ENCODE results near the gene SGMS1. TPM values are rescaled to one million over a fixed set of nuclear protein-coding genes. Genes with fewer than 3 reads are reported as not detected.

The SGMS1 gene
- total RNA-seq, 1 experiment from 2014 or later: 20.4 TPM

- no peak overlapping the region for H2AK5ac ChIP-seq (ENCODE audit: insufficient read length, low read length)
- no peak overlapping the region for H3K4me3 Mint-ChIP-seq
- H3K18ac ChIP-seq (ENCODE audit: insufficient read length, low read depth, low read length): no peak overlapping the region
- H3K4me1 Mint-ChIP-seq: no peaks in the 10 kb centered on the region
- no peak overlapping the region for H3K9ac ChIP-seq (ENCODE audit: extremely low read depth, insufficient read length, low read length)
- peaks cover 13 to 27% (median 17%) of the 10 kb centered on the region in 3 experiments for H3K36me3 Mint-ChIP-seq (ENCODE audit: insufficient read depth in 1 of 3, low read depth in 3 of 3)
- no peaks in the 10 kb centered on the region for H3K9me3 ChIP-seq (ENCODE audit: control insufficient read depth, low read depth, low read length)
- no peaks in the 10 kb centered on the region for H3K4me1 ChIP-seq (ENCODE audit: insufficient read depth, low read length)
- H3T11ph ChIP-seq (ENCODE audit: low read length): no peak overlapping the region
- H4K91ac ChIP-seq (ENCODE audit: insufficient read length, low read depth, low read length): no peak overlapping the region
- H2BK120ac ChIP-seq (ENCODE audit: low read depth, low read length, poor library complexity, severe bottlenecking): no peak overlapping the region
- no peak overlapping the region for H3K14ac ChIP-seq (ENCODE audit: insufficient read depth, low read length)
- WGBS (ENCODE audit: extremely low coverage, insufficient read length, low lambda C conversion rate): no CpG with 5 or more reads among the region's 3 CpGs
- H2BK5ac ChIP-seq (ENCODE audit: insufficient read length, low read length): no peak overlapping the region
- no peak overlapping the region for H4K5ac ChIP-seq (ENCODE audit: insufficient read length, low read depth, low read length)
- no peak overlapping the region for H2BK15ac ChIP-seq (ENCODE audit: low read depth, low read length)
- H3K56ac ChIP-seq (ENCODE audit: insufficient read length, low read depth, low read length): no peak overlapping the region
- no peak overlapping the region for H3K4ac ChIP-seq (ENCODE audit: low read depth, low read length)
- H2BK20ac ChIP-seq (ENCODE audit: low read depth, low read length, poor library complexity, severe bottlenecking): no peak overlapping the region
- H2BK12ac ChIP-seq (ENCODE audit: insufficient read length, low read depth, low read length): no peak overlapping the region
- H3K9me3 Mint-ChIP-seq: peaks cover 8 to 11% of the 10 kb centered on the region in 2 experiments
- no peaks in the 10 kb centered on the region for H4K20me1 ChIP-seq (ENCODE audit: control insufficient read depth, insufficient read depth, insufficient read length)
- no peak overlapping the region for H3K4me2 ChIP-seq (ENCODE audit: insufficient read depth, insufficient read length, low read length)
- H3K27ac ChIP-seq (ENCODE audit: insufficient read length, low read depth, low read length): no peak overlapping the region
- H3K79me1 ChIP-seq (ENCODE audit: insufficient read depth, low read depth, low read length, poor library complexity, severe bottlenecking): no peaks in the 10 kb centered on the region
- no peak overlapping the region for H2AFZ ChIP-seq (ENCODE audit: low read length)
- no peaks in the 10 kb centered on the region for H3K27me3 ChIP-seq (ENCODE audit: insufficient read depth, low read length)
- no peaks in the 10 kb centered on the region for H3K23me2 ChIP-seq (ENCODE audit: insufficient read length, low read depth, low read length, poor library complexity, severe bottlenecking)
- no peak overlapping the region for H3K23ac ChIP-seq (ENCODE audit: insufficient read length, low read depth, low read length)
- no peaks in the 10 kb centered on the region for H3K79me2 ChIP-seq (ENCODE audit: insufficient read depth, low read length)
- H3K27me3 Mint-ChIP-seq (ENCODE audit: low read depth): no peaks in the 10 kb centered on the region
- no peak for TF ChIP-seq CTCF (conservative IDR thresholded peaks at IDR 0.05)
- no peak overlapping the region for H3K27ac Mint-ChIP-seq
- H4K8ac ChIP-seq (replicated peaks; ENCODE audit: insufficient read length, low read depth, low read length): no peak overlapping the region
- DNase-seq: no peak
Measured at GRCh38 chr10:50345545-50345944, 278.2 kb downstream of the SGMS1 start.
